ENCODE data around the gene NQO2.

The NQO2 gene

DNA sequence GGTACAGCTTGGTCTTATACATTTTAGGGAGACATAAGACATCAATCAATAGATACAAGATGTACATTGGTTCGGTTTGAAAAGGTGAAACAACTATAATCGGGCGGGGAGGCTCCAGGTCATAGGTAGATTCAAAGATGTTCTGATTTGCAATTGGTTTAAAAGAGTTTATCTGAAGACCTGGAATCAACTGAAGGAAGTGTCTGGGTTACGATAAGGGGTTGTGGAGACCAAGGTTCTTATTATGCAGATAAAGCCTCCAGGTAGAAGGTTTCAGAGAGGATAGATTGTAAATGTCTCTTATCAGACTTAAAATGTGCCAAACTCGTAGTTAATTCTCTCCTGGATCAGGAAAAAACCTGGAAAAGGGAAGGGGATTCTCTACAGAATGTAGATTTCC, 22.4 kb upstream of the NQO2 start:
- H3K27ac ChIP-seq (ENCODE audit: low read depth, low read length) = peak overlapping the region; percentile 92
- H3K36me3 ChIP-seq (ENCODE audit: insufficient read depth, low read length) = no peaks in the 10 kb centered on the region
- H2AFZ ChIP-seq (ENCODE audit: low read length, unreplicated experiment) = no peak overlapping the region
- H3K4me3 ChIP-seq (ENCODE audit: low read depth, low read length) = no peak overlapping the region
- H3K79me2 ChIP-seq (ENCODE audit: control insufficient read depth, insufficient read depth, low read length, unreplicated experiment) = peaks cover 4% of the 10 kb centered on the region
- peaks cover 64% of the 10 kb centered on the region for H3K4me1 ChIP-seq (ENCODE audit: control insufficient read depth, insufficient read depth, low read length, unreplicated experiment)
- no peaks in the 10 kb centered on the region for H3K27me3 ChIP-seq (ENCODE audit: insufficient read depth, low read length)

GRCh38 chr6:2977799-2978590, 21.7 kb upstream of the NQO2 start:
- H3K27ac ChIP-seq (ENCODE audit: low read depth, low read length) = peak overlapping the region; percentile 92; the same call in 1 of the 2 replicates
- H3K4me3 ChIP-seq (ENCODE audit: low read depth, low read length) = no peak overlapping the region
- no peak overlapping the region for H2AFZ ChIP-seq (ENCODE audit: low read length, unreplicated experiment)
- H3K27me3 ChIP-seq (ENCODE audit: insufficient read depth, low read length) = no peaks in the 10 kb centered on the region
- H3K4me1 ChIP-seq (ENCODE audit: control insufficient read depth, insufficient read depth, low read length, unreplicated experiment) = peaks cover 66% of the 10 kb centered on the region
- no peaks in the 10 kb centered on the region for H3K36me3 ChIP-seq (ENCODE audit: insufficient read depth, low read length)
- H3K79me2 ChIP-seq (ENCODE audit: control insufficient read depth, insufficient read depth, low read length, unreplicated experiment) = no peaks in the 10 kb centered on the region

- Histone ChIP-seq H3K27me3 (ENCODE audit: insufficient read depth, low read length) (no peaks in the 10 kb centered on the region), H3K27ac (ENCODE audit: low read depth, low read length) (0 out of 2 replicates have a peak overlapping the region, but pooled peaks have one; percentile 12), H3K4me3 (ENCODE audit: low read depth, low read length) (no peak overlapping the region), H3K79me2 (ENCODE audit: control insufficient read depth, insufficient read depth, low read length, unreplicated experiment) (no peaks in the 10 kb centered on the region), H2AFZ (ENCODE audit: low read length, unreplicated experiment) (no peak overlapping the region), H3K36me3 (ENCODE audit: insufficient read depth, low read length) (no peaks in the 10 kb centered on the region), H3K4me1 (ENCODE audit: control insufficient read depth, insufficient read depth, low read length, unreplicated experiment) (peaks cover 69% of the 10 kb centered on the region)
Measured at GRCh38 chr6:2978923-2979322, 20.8 kb upstream of the NQO2 start.

GRCh38 chr6:2979819-2980464, 19.8 kb upstream of the NQO2 start:
- peak overlapping the region; percentile 50; the same call in 1 of the 2 replicates for H3K27ac ChIP-seq (ENCODE audit: low read depth, low read length)
- no peaks in the 10 kb centered on the region for H3K36me3 ChIP-seq (ENCODE audit: insufficient read depth, low read length)
- H3K27me3 ChIP-seq (ENCODE audit: insufficient read depth, low read length) = no peaks in the 10 kb centered on the region
- H3K4me3 ChIP-seq (ENCODE audit: low read depth, low read length) = no peak overlapping the region
- H3K4me1 ChIP-seq (ENCODE audit: control insufficient read depth, insufficient read depth, low read length, unreplicated experiment) = peaks cover 69% of the 10 kb centered on the region
- no peaks in the 10 kb centered on the region for H3K79me2 ChIP-seq (ENCODE audit: control insufficient read depth, insufficient read depth, low read length, unreplicated experiment)
- H2AFZ ChIP-seq (ENCODE audit: low read length, unreplicated experiment) = no peak overlapping the region

DNA sequence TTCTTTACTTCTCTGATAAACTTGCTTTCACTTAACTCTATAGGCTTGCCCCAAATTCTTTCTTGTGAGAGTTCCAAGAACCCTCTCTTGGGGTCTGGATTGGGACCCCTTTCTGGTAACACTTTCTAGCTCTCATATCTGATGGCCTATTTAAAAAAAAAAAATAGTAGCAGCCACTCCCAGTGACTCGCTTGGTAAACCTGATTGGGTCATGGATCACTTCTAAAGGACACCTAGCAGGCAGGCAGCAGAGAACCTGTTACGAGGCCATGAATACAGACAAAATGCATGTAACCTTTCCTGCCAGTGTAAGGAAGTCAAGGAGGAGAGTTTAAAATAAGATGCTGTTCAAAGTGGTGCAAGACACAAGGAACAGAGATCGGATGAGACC, 19.2 kb upstream of the NQO2 start:
- H3K27ac ChIP-seq (ENCODE audit: low read depth, low read length) = peak overlapping the region; percentile 50; the same call in 1 of the 2 replicates

DNA sequence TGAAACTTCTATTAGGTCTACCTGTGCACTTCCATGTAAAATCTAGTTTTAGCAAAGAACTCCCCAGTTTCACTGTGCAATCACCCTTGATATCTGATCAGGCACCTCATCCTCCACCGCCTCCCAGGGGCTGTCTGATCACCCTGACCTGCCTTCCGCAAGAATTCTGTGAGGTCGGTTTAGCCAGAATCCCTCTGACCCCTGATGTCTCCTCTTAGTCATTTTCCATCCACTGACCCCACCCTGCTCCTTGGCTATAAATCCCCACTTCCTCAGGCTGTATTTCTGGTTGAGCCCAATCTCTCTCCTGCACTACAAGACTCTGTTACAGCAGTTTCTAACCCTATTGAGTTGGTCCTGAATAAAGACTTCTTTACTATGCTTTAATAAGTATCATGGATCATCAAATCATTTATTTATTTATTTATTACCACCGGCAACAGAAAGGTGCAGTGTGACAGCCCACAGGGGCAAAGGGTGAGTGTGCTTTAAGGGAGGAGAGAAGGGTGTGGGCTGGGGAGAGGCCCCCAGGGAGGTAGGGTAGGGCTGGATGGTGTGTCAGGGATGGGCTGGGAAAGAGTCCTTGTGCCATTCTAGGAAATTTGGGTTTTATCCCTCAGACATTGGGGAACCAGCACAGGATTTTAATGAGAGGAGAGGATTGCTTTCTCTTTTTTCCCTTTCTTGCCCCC, 17.1 kb upstream of the NQO2 start:
- H3K79me2 ChIP-seq (ENCODE audit: control insufficient read depth, insufficient read depth, low read length, unreplicated experiment) = no peaks in the 10 kb centered on the region
- H3K4me1 ChIP-seq (ENCODE audit: control insufficient read depth, insufficient read depth, low read length, unreplicated experiment) = peaks cover 70% of the 10 kb centered on the region
- H3K27me3 ChIP-seq (ENCODE audit: insufficient read depth, low read length) = no peaks in the 10 kb centered on the region
- no peak overlapping the region for H3K4me3 ChIP-seq (ENCODE audit: low read depth, low read length)
- H3K27ac ChIP-seq (ENCODE audit: low read depth, low read length) = peak overlapping the region; percentile 50
- H3K36me3 ChIP-seq (ENCODE audit: insufficient read depth, low read length) = no peaks in the 10 kb centered on the region
- H2AFZ ChIP-seq (ENCODE audit: low read length, unreplicated experiment) = no peak overlapping the region

More for the DNA sequence above, 19.2 kb upstream of the NQO2 start:
- Histone ChIP-seq H3K4me3 (ENCODE audit: low read depth, low read length) (no peak overlapping the region), H3K79me2 (ENCODE audit: control insufficient read depth, insufficient read depth, low read length, unreplicated experiment) (no peaks in the 10 kb centered on the region), H3K36me3 (ENCODE audit: insufficient read depth, low read length) (no peaks in the 10 kb centered on the region), H2AFZ (ENCODE audit: low read length, unreplicated experiment) (no peak overlapping the region), H3K27me3 (ENCODE audit: insufficient read depth, low read length) (no peaks in the 10 kb centered on the region), H3K4me1 (ENCODE audit: control insufficient read depth, insufficient read depth, low read length, unreplicated experiment) (peaks cover 69% of the 10 kb centered on the region)

- Histone ChIP-seq H3K79me2 (ENCODE audit: control insufficient read depth, insufficient read depth, low read length, unreplicated experiment) (no peaks in the 10 kb centered on the region), H3K27me3 (ENCODE audit: insufficient read depth, low read length) (no peaks in the 10 kb centered on the region), H3K27ac (ENCODE audit: low read depth, low read length) (no peak overlapping the region), H3K36me3 (ENCODE audit: insufficient read depth, low read length) (no peaks in the 10 kb centered on the region), H3K4me1 (ENCODE audit: control insufficient read depth, insufficient read depth, low read length, unreplicated experiment) (peaks cover 60% of the 10 kb centered on the region), H2AFZ (ENCODE audit: low read length, unreplicated experiment) (no peak overlapping the region), H3K4me3 (ENCODE audit: low read depth, low read length) (no peak overlapping the region)
Measured at GRCh38 chr6:2984738-2985406, 14.8 kb upstream of the NQO2 start.

DNA sequence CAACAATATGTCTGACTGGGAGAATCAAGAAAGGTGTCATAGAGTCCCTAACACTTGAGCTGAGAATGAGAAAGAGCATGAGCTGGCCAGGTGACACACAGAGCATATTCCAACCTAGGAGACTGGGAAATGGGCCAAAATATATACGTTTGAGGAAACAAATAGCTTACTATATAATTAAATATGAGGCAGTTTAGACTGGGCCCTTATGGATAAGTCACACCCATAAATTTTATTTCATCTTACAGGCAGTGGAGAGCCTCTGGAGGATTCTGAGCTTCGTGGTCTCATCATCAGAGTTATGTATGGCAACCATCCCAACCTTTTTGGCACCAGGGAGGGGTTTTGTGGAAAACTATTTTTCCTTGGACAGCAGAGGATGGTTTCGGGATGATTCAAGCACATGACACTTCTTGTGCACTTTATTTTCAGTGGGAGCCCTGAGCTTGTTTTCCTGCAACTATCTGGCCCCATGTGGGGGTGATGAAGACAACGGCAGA, 12.9 kb upstream of the NQO2 start:
- Histone ChIP-seq H3K27ac (ENCODE audit: low read depth, low read length) (peak overlapping the region; percentile 98), H3K36me3 (ENCODE audit: insufficient read depth, low read length) (no peaks in the 10 kb centered on the region), H3K79me2 (ENCODE audit: control insufficient read depth, insufficient read depth, low read length, unreplicated experiment) (no peaks in the 10 kb centered on the region), H3K27me3 (ENCODE audit: insufficient read depth, low read length) (no peaks in the 10 kb centered on the region), H2AFZ (ENCODE audit: low read length, unreplicated experiment) (no peak overlapping the region), H3K4me1 (ENCODE audit: control insufficient read depth, insufficient read depth, low read length, unreplicated experiment) (peaks cover 41% of the 10 kb centered on the region), H3K4me3 (ENCODE audit: low read depth, low read length) (0 out of 2 replicates have a peak overlapping the region, but pooled peaks have one; percentile 26)

- H3K27ac ChIP-seq (ENCODE audit: low read depth, low read length) = peak overlapping the region; percentile 98
- H3K27me3 ChIP-seq (ENCODE audit: insufficient read depth, low read length) = no peaks in the 10 kb centered on the region
- H2AFZ ChIP-seq (ENCODE audit: low read length, unreplicated experiment) = peak overlapping the region; percentile 67
- no peaks in the 10 kb centered on the region for H3K79me2 ChIP-seq (ENCODE audit: control insufficient read depth, insufficient read depth, low read length, unreplicated experiment)
- H3K4me3 ChIP-seq (ENCODE audit: low read depth, low read length) = peak overlapping the region; percentile 80
- peaks cover 28% of the 10 kb centered on the region for H3K4me1 ChIP-seq (ENCODE audit: control insufficient read depth, insufficient read depth, low read length, unreplicated experiment)
- no peaks in the 10 kb centered on the region for H3K36me3 ChIP-seq (ENCODE audit: insufficient read depth, low read length)
Measured at GRCh38 chr6:2988094-2988425, 11.6 kb upstream of the NQO2 start.

Data from ACC112 (cell line).